GM23338 (cell line): Measurements from ENCODE around the gene OR6J1. TPM values are rescaled to one million over a fixed set of nuclear protein-coding genes. Genes with fewer than 3 reads are reported as not detected.

ENCODE experiments used
- ATAC-seq: fragments of 200-7000 bp; cut with Tn5 transposase; 3 replicates; pipeline ENCODE4 v1.9.1; 2020
- DNase-seq: peaks from one replicate; pipeline ENCODE4 v3.0.0-alpha.2; 2015; ENCODE audit warnings: low spot score
- H2AFZ ChIP-seq: fragments of 200-600 bp; sonication (generic); 2 replicates; pipeline ENCODE4 v1.8.0; 2016; ENCODE audit warnings: antibody characterized with exemption, mild to moderate bottlenecking, moderate library complexity
- H3F3A ChIP-seq: fragments of 200-600 bp; sonication (generic); replicated peaks from 2 replicates; pipeline ENCODE4 v1.8.0; 2017; ENCODE audit warnings: antibody characterized with exemption, mixed run types, low read depth
- H3K27ac ChIP-seq: fragments of 200-600 bp; sonication (generic); 2 replicates; pipeline ENCODE4 v1.6.1; 2016; ENCODE audit warnings: low read depth
- H3K27me3 ChIP-seq: fragments of 200-600 bp; sonication (generic); 2 replicates; pipeline ENCODE4 v1.8.0; 2016; ENCODE audit warnings: mild to moderate bottlenecking, mixed run types, moderate library complexity; ENCODE audit not compliant: insufficient read depth
- H3K36me3 ChIP-seq: fragments of 200-600 bp; sonication (generic); 2 replicates; pipeline ENCODE4 v1.8.0; 2016; ENCODE audit warnings: mild to moderate bottlenecking; ENCODE audit not compliant: insufficient read depth
- H3K4me1 ChIP-seq: fragments of 200-600 bp; sonication (generic); 2 replicates; pipeline ENCODE4 v1.8.0; 2016; ENCODE audit warnings: mild to moderate bottlenecking, moderate library complexity; ENCODE audit not compliant: insufficient read depth
- H3K4me2 ChIP-seq: fragments of 200-600 bp; sonication (generic); 2 replicates; pipeline ENCODE4 v1.7.1; 2017; ENCODE audit warnings: mixed run types
- H3K4me3 ChIP-seq: fragments of 200-600 bp; sonication (generic); 2 replicates; pipeline ENCODE4 v1.6.1; 2016; ENCODE audit warnings: mixed run types
- H3K79me2 ChIP-seq: fragments of 200-600 bp; sonication (generic); replicated peaks from 2 replicates; pipeline ENCODE4 v1.8.0; 2017; ENCODE audit warnings: mild to moderate bottlenecking; ENCODE audit not compliant: insufficient read depth
- H3K9me2 ChIP-seq: fragments of 200-600 bp; sonication (generic); 2 replicates; pipeline ENCODE4 v1.8.0; 2017; ENCODE audit not compliant: insufficient read depth
- H4K20me1 ChIP-seq: fragments of 200-600 bp; sonication (generic); replicated peaks from 2 replicates; pipeline ENCODE4 v1.8.0; 2017; ENCODE audit warnings: mild to moderate bottlenecking; ENCODE audit not compliant: insufficient read depth
- H3K27ac Mint-ChIP-seq: 2 replicates; pipeline ENCODE4 v1.8.0; 2020; ENCODE audit warnings: inconsistent platforms, mild to moderate bottlenecking, moderate library complexity, mixed read lengths
- H3K27me3 Mint-ChIP-seq: 3 replicates; pipeline ENCODE4 v1.8.0; 2022; ENCODE audit warnings: low read depth, mild to moderate bottlenecking, moderate library complexity, mixed read lengths, inconsistent platforms; ENCODE audit not compliant: insufficient read depth, poor library complexity
- H3K36me3 Mint-ChIP-seq: 3 replicates; pipeline ENCODE4 v1.8.0; 2021; ENCODE audit warnings: low read depth, mild to moderate bottlenecking, inconsistent platforms, moderate library complexity, mixed read lengths
- H3K4me1 Mint-ChIP-seq: 3 replicates; pipeline ENCODE4 v1.8.0; 2020; ENCODE audit warnings: mild to moderate bottlenecking, inconsistent platforms, mixed read lengths
- H3K4me3 Mint-ChIP-seq: 3 replicates; pipeline ENCODE4 v1.8.0; 2021; ENCODE audit warnings: moderate library complexity, mild to moderate bottlenecking, inconsistent platforms, mixed read lengths
- H3K9me3 Mint-ChIP-seq: 3 replicates; pipeline ENCODE4 v1.8.0; 2020; ENCODE audit warnings: moderate library complexity, mild to moderate bottlenecking, inconsistent platforms, mixed read lengths
- ETS1 ChIP-seq: IDR thresholded peaks from 2 replicates; pipeline ENCODE4 v1.6.1; 2016; ENCODE audit warnings: antibody characterized with exemption
- EZH2 ChIP-seq: fragments of 200-600 bp; sonication (generic); IDR thresholded peaks from one replicate; pipeline ENCODE4 v1.8.0; 2017; ENCODE audit warnings: antibody characterized with exemption, mild to moderate bottlenecking, low read depth; ENCODE audit not compliant: unreplicated experiment
- EZH2phosphoT487 ChIP-seq: fragments of 200-600 bp; sonication (generic); IDR thresholded peaks from one replicate; pipeline ENCODE4 v1.8.1; 2018; ENCODE audit warnings: antibody characterized with exemption; ENCODE audit not compliant: unreplicated experiment
- REST ChIP-seq: IDR thresholded peaks from one replicate; pipeline ENCODE4 v1.6.1; 2018; ENCODE audit warnings: antibody characterized with exemption; ENCODE audit not compliant: unreplicated experiment
- ZNF462 ChIP-seq: fragments of 250-450 bp; sonication (Bioruptor Pico); IDR thresholded peaks from 2 replicates; pipeline ENCODE4 v1.5.0; 2020; ENCODE audit warnings: mild to moderate bottlenecking, moderate library complexity
- polyA plus RNA-seq: library from polyadenylated mRNA; unstranded; fragments of >200 nt; fragmentation: Nextera tagmentation; extraction: Ambion mirVana; gene quantifications from 2 replicates; pipeline ENCODE4 v1.2.1, GENCODE V29; 2016
- total RNA-seq: library from RNA; depleted of rRNA; stranded (reverse); fragments of >200 nt; shearing (Covaris generic); gene quantifications from 2 replicates; pipeline ENCODE4 v1.2.3, GENCODE V29; 2014

The OR6J1 gene
- total and polyA plus RNA-seq, 2 experiments from 2014 or later = not detected

- no peak for TF ChIP-seq ZNF462 (CRISPR knock-in tag)
- TF ChIP-seq ETS1 = no peak
- TF ChIP-seq REST = no peak
Measured at GRCh38 chr14:22594156-22594716, 49.9 kb downstream of the OR6J1 start (continued).

- H3K4me3 Mint-ChIP-seq = no peak overlapping the region
- peaks cover 33% of the 10 kb centered on the region for H3K4me1 Mint-ChIP-seq
- 0 out of 2 replicates have a peak, but pooled peaks cover 5% of the 10 kb centered on the region for H3F3A ChIP-seq
- H3K9me2 ChIP-seq = no peaks in the 10 kb centered on the region
- ATAC-seq (no peak), DNase-seq (no peak)
- H3K27ac Mint-ChIP-seq = no peak overlapping the region
- H3K79me2 ChIP-seq = peaks cover 2% of the 10 kb centered on the region
- peaks cover 15% of the 10 kb centered on the region for H3K27me3 Mint-ChIP-seq
- H3K27ac ChIP-seq = no peak overlapping the region
- H4K20me1 ChIP-seq = no peaks in the 10 kb centered on the region
- H3K4me1 ChIP-seq = peaks cover 8% of the 10 kb centered on the region
- H3K27me3 ChIP-seq = no peaks in the 10 kb centered on the region
- no peak overlapping the region for H3K4me2 ChIP-seq
- H2AFZ ChIP-seq = no peak overlapping the region
- H3K36me3 ChIP-seq = no peaks in the 10 kb centered on the region
- H3K9me3 Mint-ChIP-seq = peaks cover 5% of the 10 kb centered on the region; the same call in 1 of the 3 replicates
- H3K36me3 Mint-ChIP-seq = no peaks in the 10 kb centered on the region; the same call in 2 of the 3 replicates
- H3K4me3 ChIP-seq = no peak overlapping the region
- TF ChIP-seq EZH2 (no peak), EZH2phosphoT487 (no peak)
Measured at GRCh38 chr14:22593601-22594000, 50.6 kb downstream of the OR6J1 start.
